GDM1 (cell line): ENCODE results near the gene CCDC190.
"Not testable (repeated sequence)": the region's sequence is repeated elsewhere in the genome, so short reads cannot be mapped to it uniquely, and the experiment has no call there.

Experiments used
- DNase-seq: peaks from one replicate; lab custom pipeline; 2025; lab: John Stamatoyannopoulos, UW

The CCDC190 gene

DNA sequence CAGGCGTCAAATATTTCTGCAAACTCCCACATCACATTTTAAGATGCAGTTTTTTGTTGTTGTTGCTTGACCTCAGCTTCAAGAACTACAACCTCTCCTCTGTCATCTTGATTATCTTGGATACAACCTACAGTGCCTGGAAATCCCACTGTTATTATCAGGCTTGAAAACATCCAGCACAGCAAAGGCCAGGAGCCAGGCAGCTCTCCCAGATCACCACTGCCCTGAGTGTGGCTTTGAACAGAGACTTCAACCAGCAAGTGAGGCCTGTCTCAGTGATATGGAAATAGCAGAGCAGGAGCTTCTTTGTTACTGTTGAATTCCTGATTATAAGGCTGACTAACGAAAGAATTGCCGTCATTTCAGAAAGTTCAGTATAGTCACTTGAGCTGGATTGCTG, 28.5 kb downstream of the CCDC190 start:
- no peak for DNase-seq

DNA sequence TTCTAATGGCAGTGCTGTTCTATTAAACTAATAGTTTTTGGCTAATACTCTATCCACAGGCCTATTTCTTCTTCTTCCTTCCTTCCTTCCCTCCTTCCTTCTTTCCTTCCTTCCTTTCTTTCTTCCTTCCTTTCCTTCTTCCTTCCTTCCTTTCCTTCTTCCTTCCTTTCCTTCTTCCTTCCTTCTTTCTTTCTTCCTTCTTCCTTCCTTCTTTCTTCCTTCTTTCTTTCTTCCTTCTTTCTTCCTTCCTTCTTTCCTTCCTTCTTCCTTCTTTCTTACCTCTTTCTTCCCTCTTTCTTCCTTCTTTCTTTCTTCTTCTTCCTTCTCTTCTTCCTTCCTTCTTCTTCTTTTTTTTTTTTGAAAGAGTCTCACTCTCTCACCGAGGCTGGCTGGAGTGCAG, 31.7 kb downstream of the CCDC190 start:
- no peak for DNase-seq

DNA sequence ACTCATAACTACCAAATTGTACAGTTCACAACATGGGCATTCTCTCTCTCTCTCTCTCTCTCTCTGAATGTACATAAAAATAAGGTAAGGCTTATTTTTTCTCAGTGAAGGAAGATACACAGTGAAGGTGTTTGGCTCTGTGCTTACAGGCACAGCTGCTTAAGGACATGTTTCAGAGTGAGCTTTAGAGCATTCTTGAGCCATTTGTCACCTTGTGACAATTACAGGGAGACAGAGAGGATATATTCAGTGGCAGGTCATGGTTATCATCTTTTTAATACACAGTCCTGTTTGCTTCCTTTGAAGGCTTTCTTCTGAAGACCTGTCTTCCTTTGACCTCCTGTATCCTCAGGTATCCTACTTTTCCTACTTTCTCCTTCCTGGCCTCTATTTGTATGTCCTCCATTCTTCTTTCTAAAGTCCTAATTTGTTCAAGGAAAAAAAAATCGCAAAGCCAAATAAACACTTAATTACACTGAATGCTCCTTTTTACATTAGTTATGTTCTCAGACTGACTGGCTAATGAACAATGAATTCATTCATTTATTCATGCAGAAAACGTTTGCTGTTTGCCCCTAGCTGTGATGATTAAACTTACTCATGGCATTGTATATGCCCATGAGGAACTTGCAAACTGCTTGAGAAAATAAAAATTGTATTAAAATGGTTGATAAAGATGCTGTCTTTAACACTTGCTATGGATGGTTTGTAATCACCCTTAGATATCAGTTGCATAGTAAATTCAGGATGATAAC, 37.0 kb downstream of the CCDC190 start:
- DNase-seq = no peak

DNA sequence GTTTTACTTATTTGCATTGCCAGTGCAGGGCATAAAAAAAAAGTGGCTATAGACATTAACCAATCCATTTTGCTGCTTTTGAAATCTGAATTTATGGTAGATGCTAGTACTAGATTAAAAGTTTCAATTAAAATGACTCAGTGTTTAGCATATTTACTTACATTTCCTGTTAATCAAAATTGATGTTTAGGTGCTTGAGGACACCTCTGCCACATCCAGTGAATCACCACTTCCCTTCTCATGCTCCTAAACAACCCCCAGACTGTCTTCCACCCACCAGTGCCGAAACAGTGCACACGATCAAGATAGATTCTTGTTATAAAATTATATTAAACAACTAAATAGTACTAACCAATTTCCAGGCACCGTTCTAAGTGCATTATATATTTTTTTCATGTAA, 37.7 kb downstream of the CCDC190 start:
- no peak for DNase-seq

DNA sequence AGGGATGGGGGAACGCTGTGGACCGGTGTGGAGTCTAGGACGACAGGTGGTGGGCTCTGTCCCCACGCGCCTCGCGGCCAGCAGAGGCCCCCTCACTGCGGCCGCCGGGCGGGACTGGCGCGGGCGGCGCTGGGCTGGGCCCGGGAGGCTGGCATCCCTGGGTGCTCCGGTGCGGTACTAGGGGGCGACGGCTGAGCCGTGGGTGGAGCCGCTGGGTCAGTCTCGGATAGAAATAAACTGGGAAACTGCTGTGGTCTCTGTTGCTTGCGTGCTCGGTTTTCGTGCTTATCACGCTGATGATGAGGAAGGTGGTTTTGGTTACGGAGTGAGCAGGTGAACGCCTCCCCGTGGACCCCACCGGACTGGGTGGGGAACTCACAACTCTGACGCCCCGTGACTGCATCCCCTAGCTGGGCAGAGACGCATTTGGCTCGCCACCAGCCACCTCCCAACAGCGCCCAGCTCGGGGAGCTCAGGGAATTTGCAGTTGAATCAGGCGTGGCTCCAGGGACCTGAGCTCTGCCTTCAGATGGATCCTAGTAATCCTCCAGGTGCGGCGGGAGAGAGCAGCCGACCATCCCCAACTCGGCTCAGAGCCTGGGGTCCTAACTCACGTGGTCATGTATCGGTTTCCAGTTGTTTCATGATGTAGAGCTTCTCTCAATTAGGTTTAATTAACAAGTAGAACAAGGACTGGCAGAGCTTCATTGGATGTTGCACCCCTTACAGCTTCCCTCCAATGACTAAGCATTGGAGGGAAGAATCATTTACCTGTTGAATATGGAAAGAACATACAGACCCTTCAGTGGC, 38.4 kb downstream of the CCDC190 start:
- DNase-seq = no peak

DNA sequence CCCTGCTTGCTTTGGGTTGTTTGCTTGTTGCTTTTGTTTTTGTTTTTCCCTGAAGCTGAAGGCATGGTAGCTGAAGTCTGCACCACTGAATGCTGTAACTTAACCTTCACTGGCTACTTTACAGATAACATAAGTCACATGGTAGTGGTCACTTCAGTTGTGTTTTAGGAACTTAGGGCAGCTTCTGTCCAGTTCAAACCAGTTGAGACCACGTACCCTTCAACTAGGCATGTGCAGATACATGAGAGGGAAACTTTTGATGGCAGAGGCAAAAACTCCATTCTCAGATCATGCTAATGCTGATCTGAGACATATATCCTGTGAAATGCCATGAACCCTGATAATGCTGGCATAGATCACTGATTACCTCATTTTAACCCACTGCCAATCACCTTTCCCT, 42.3 kb downstream of the CCDC190 start:
- DNase-seq = not testable (repeated sequence)

DNA sequence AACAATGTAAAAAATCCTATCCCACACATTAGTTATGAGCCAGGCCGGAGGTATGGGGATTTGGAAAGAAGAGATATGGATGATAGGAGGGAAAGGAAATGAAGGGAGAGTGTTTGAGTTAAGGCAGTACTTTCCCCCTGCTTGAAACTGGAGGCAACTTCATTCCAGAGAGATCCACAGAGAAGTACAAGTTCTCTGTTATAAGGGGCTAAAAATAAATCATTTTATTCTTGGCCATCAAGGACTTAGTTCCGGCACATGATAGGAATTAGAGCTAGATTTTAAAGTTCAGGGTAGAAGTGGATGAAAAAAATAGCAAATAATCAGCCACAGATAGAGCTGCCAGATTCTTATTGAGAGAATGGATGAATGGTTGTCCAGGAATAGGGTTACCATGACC, 42.8 kb downstream of the CCDC190 start:
- not testable (repeated sequence) for DNase-seq

DNA sequence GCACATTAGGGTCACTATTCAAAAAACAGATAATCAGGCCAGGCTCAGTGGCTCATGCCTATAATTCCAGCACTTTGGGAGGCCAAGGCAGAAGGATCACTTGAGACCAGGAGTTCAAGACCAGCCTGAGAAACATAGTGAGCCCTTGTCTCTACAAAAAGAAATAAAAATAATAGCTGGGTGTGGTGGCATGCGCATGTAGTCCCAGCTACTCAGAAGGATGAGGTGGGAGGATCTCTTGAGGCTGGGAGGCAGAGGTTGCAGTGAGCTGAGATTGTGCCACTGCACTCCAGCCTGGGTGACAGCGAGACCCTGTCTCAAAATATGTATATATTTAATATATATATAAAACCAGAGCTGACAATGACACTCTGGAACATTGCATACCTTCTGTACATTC, 48.6 kb downstream of the CCDC190 start:
- DNase-seq = not testable (repeated sequence)

DNA sequence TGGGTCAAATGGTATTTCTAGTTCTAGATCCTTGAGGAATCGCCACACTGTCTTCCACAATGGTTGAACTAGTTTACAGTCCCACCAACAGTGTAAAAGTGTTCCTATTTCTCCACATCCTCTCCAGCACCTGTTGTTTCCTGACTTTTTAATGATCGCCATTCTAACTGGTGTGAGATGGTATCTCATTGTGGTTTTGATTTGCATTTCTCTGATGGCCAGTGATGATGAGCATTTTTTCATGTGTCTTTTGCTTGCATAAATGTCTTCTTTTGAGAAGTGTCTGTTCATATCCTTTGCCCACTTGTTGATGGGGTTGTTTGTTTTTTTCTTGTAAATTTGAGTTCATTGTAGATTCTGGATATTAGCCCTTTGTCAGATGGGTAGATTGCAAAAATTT, 53.5 kb downstream of the CCDC190 start:
- not testable (repeated sequence) for DNase-seq
